HUES48 (cell line): ENCODE results near the gene OR13C5.

Experiments used
- H3K27ac ChIP-seq: one replicate; pipeline ENCODE4 v1.7.0; 2013; ENCODE audit warnings: low read depth, low read length, inconsistent platforms
- H3K27me3 ChIP-seq: 2 replicates; pipeline ENCODE4 v1.6.1; 2013; ENCODE audit warnings: mild to moderate bottlenecking, low read length; ENCODE audit not compliant: control insufficient read depth, insufficient read depth
- H3K36me3 ChIP-seq: 2 replicates; pipeline ENCODE4 v1.6.1; 2013; ENCODE audit warnings: low read length; ENCODE audit not compliant: control insufficient read depth, insufficient read depth
- H3K4me1 ChIP-seq: 2 replicates; pipeline ENCODE4 v1.6.1; 2013; ENCODE audit warnings: mild to moderate bottlenecking, low read length; ENCODE audit not compliant: control insufficient read depth, insufficient read depth
- H3K4me3 ChIP-seq: 2 replicates; pipeline ENCODE4 v1.5.1; 2013; ENCODE audit warnings: mild to moderate bottlenecking, low read depth, low read length
- H3K9ac ChIP-seq: 2 replicates; pipeline ENCODE4 v1.6.1; 2013; ENCODE audit warnings: mild to moderate bottlenecking, low read depth, low read length, moderate library complexity
- H3K9me3 ChIP-seq: 2 replicates; pipeline ENCODE4 v1.6.1; 2013; ENCODE audit warnings: low read length; ENCODE audit not compliant: control insufficient read depth, insufficient read depth

Gene OR13C5

DNA sequence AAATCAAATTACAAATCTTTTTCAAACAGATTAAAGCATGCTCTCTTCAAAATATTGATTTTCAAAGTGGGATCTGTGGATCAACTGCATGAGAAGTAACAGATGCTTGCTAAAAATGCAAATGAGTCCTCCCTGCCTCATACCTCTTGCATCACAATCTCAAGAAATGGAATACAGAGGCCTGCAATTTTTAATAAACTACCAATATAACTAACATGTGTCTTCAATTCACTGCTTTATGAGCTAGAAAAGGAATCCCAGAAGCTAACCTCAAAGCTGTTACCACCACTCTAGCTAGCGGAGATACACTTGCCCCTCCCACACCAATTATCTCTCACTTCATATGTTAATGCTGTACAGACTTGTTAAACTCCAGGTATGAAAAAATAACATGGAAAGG lies 9.6 kb downstream of the OR13C5 start:
- Histone ChIP-seq H3K4me3 (no peak overlapping the region), H3K9ac (no peak overlapping the region), H3K9me3 (no peaks in the 10 kb centered on the region), H3K4me1 (no peaks in the 10 kb centered on the region), H3K27ac (no peak overlapping the region), H3K27me3 (no peaks in the 10 kb centered on the region), H3K36me3 (no peaks in the 10 kb centered on the region)

DNA sequence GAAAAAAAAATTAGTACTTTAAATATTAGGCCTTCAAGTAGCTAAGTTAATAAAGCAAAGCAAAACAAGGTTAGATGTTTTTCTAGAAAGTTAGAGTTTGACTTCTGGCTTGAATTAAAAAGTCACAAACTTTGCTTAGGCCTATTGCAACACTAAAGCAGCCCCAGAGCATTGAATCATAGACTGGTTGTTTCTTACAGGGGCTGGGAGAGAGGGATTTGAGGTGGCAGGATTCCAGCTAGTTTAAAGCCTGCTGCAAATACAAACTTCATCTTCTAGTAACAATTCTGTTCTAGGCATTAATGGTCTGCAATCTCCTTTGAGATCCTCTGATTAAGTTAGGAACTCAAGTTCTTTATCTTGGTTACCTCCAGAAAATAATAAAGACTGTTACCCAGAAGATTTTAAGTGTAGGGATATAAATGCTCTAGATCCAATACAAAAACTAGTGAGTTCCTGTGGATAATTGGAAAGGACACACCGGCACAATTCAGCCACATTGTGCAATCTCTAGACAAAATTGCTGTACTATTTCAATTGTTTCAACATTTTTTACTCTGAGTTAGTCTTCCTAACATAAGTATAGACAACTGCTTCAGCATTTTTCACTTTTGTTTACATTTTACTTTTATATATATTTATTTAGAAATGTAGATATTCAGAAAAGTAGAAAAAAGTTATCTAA lies 12.6 kb downstream of the OR13C5 start:
- Histone ChIP-seq H3K27me3 (no peaks in the 10 kb centered on the region), H3K4me3 (no peak overlapping the region), H3K27ac (no peak overlapping the region), H3K36me3 (no peaks in the 10 kb centered on the region), H3K9me3 (no peaks in the 10 kb centered on the region), H3K9ac (no peak overlapping the region), H3K4me1 (no peaks in the 10 kb centered on the region)

DNA sequence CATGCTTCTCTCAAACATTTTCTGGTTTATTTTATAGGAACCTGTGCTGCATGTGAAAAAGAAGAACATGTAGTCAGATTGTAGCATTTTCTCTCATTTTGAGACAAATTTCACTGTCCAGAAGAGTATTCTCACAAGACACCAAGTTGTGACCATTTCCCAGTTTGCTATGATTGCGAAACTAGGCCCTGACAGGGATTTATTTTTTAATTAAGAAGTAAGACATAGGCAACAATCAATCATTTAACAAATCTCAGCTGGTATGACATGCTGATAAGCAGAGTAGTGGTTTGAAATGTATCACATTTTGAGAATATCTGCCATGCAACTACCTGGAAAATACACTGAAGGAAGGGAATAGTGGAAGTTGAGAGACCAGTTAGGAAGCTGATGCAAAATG lies 18.7 kb downstream of the OR13C5 start:
- Histone ChIP-seq H3K9ac (no peak overlapping the region), H3K27ac (no peak overlapping the region), H3K4me3 (no peak overlapping the region), H3K27me3 (no peaks in the 10 kb centered on the region), H3K4me1 (no peaks in the 10 kb centered on the region), H3K36me3 (no peaks in the 10 kb centered on the region), H3K9me3 (no peaks in the 10 kb centered on the region)

DNA sequence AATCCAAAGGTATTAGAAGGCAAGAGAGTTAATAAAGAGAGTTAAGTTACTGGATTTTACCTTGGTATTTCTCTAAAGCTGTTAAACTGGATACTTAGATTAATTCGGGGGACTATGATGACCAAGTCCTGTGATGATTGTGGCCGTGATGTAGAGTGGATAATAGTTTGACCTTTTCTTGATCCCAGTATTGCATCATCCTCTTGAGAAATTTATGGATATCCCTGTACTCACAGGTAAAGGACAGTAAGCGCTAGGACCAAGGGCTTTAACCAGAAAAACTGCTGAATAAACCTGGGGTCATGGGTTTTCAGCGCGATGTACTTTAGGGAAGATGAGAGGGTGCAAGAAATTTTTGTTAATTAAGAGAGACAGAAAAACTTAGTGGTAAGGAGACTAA lies 21.9 kb downstream of the OR13C5 start:
- no peak overlapping the region for H3K9ac ChIP-seq
- H3K4me3 ChIP-seq = no peak overlapping the region
- H3K4me1 ChIP-seq = no peaks in the 10 kb centered on the region
- no peaks in the 10 kb centered on the region for H3K36me3 ChIP-seq
- H3K27me3 ChIP-seq = no peaks in the 10 kb centered on the region
- peaks cover 3% of the 10 kb centered on the region; the same call in 1 of the 2 replicates for H3K9me3 ChIP-seq
- no peak overlapping the region for H3K27ac ChIP-seq

DNA sequence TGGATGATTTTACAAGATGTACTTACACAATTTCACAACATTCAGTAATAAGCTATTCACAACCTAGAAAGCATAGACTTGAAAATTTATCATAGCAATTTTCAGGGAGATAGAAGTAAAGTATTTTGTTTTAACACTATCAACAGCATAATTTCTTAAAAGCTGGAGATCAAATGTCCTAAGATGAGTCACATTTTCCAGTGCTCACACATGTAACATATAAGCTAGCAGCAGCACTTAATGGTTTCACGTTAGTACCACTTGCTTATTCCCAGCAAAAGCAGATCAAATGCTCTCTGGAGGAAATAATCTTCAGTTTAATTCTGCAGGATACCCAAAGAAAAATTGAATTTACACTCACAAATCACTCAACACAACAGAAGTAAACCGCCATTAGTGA lies 23.8 kb downstream of the OR13C5 start:
- Histone ChIP-seq H3K27ac (no peak overlapping the region), H3K9ac (no peak overlapping the region), H3K4me1 (no peaks in the 10 kb centered on the region), H3K4me3 (no peak overlapping the region), H3K36me3 (no peaks in the 10 kb centered on the region), H3K27me3 (no peaks in the 10 kb centered on the region), H3K9me3 (peaks cover 3% of the 10 kb centered on the region; the same call in 1 of the 2 replicates)

DNA sequence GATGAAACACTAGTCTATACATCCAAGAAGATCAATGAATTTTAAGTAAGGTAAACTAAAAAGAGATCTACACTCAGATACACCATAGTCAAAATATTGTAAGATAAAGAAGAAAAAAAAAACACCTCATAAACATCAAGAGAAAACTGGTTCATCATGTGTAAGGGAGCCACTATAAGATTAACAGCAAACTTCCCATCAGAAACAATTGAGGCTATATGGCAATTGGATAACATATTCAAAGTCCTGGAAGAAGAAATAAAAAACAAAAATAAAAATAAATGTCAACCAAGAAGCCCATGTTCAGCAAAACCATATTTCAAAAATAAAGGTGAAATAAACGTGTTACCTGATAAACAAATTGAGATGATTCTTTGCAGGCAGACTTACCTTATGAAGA lies 26.6 kb downstream of the OR13C5 start:
- H3K4me3 ChIP-seq = no peak overlapping the region
- peaks cover 3% of the 10 kb centered on the region; the same call in 1 of the 2 replicates for H3K9me3 ChIP-seq
- H3K4me1 ChIP-seq = no peaks in the 10 kb centered on the region
- no peaks in the 10 kb centered on the region for H3K27me3 ChIP-seq
- no peaks in the 10 kb centered on the region for H3K36me3 ChIP-seq
- H3K9ac ChIP-seq = no peak overlapping the region
- no peak overlapping the region for H3K27ac ChIP-seq

DNA sequence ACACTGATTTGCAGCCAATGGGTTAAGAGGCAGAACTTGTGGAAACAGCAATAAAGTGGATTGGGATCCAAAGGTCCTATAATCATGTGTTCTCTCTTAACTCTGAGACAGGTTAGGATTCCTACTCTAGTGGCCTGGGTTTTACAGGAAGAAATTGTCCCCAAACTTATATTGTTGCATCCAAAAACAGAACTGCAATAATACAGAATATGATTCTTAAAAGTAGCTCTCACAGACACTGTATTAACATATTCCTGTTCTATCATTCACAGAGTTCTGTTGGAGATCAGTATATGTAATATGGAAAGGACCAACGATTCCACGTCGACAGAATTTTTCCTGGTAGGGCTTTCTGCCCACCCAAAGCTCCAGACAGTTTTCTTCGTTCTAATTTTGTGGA lies 30.3 kb downstream of the OR13C5 start, which contains the start of gene OR13C8:
Gene OR13C8, plus strand, starts transcription at position 301 of the 400 bp plus-strand sequence. Its CDS starts 0 bp downstream, at position 301.
- Histone ChIP-seq H3K27ac (no peak within 1 kb of the TSS), H3K4me3 (no peak within 1 kb of the TSS)

DNA sequence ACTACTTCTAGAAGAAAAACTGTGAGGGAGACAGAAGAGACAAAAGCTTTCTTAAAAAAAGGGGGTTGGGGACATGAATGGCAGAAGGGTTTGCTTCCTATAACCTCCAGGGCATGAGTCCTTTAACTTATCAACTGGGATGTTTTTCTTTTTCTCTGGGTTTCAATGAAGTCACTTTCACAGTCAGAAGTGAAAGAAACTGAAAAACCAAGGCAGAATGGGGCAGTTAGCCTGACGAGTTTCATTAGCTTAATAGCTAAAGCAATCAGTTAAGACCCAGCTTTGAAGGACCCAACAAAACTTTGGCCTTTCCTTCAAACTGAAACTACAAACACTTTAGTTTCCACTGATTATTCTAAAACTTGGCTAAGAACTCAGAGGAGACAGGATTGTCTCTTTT lies 34.9 kb downstream of the OR13C5 start:
- Histone ChIP-seq H3K36me3 (no peaks in the 10 kb centered on the region), H3K4me1 (no peaks in the 10 kb centered on the region), H3K27me3 (no peaks in the 10 kb centered on the region), H3K27ac (no peak overlapping the region), H3K9ac (no peak overlapping the region), H3K9me3 (no peaks in the 10 kb centered on the region), H3K4me3 (no peak overlapping the region)

More for the DNA sequence above, 30.3 kb downstream of the OR13C5 start, which contains the start of gene OR13C8:
- Histone ChIP-seq H3K4me1 (no peaks in the 10 kb centered on the region), H3K36me3 (no peaks in the 10 kb centered on the region), H3K9ac (no peak within 1 kb of the TSS), H3K9me3 (peaks cover 3% of the 10 kb centered on the region; the same call in 1 of the 2 replicates), H3K27me3 (no peaks in the 10 kb centered on the region)

DNA sequence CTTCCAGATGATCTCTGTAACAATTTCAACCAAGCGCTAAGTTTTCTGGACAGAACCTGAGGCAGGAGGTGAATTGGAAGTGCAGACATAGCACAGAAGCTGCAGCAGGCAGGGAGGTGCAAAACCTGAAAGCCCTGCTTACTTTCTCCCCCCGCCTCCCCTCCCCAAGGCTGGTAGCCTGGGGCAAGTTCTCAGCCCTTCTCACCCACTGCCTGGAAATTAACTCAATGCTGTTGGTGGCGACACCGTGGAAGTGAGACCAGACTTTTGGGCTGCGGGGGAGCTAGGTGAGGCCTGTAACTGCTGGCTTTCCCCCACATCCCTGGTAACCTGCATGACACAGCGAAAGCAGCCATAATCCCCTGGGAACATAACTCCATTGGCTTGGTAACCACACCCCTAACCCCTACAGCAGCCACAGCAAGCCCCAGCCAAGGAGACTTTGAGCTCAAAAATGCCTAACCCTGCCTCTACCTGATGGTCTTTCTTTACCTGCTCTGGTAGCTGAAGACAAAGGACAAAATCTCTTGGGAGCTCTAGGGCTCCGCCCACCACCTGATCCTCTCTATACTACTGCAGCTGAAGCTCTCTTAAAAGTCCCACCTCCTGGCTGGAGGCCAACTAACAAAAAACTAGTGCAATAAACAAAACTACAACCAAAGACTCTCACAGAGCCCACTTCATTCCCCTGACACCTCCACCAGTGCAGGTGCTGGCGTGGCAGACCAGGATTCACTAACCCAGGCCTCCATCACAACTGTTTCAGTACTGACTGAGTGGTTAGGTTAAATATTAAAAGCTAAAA lies 42.2 kb downstream of the OR13C5 start:
- H3K9ac ChIP-seq = no peak overlapping the region
- no peaks in the 10 kb centered on the region for H3K4me1 ChIP-seq
- no peaks in the 10 kb centered on the region for H3K9me3 ChIP-seq
- H3K4me3 ChIP-seq = no peak overlapping the region
- no peaks in the 10 kb centered on the region for H3K27me3 ChIP-seq
- H3K27ac ChIP-seq = no peak overlapping the region
- H3K36me3 ChIP-seq = no peaks in the 10 kb centered on the region

DNA sequence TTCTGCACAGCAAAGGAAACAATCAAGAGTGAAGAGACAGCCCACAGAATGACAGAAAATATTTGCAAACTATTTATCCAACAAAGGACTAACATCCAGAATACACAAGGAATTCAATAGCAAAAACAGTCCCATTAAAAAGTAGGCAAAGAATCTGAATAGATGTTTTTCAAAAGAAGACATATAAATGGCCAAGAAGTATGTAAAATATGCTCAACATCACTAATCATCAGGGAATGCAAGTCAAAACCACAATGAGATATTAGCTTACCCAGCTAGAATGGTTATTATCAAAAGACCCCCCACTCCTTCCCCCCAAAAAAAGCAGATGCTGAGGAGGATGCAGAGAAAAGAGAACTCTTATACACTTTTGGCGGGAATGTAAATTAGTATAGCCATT lies 43.7 kb downstream of the OR13C5 start:
- H3K9ac ChIP-seq = no peak overlapping the region
- no peak overlapping the region for H3K27ac ChIP-seq
- no peak overlapping the region for H3K4me3 ChIP-seq
- no peaks in the 10 kb centered on the region for H3K9me3 ChIP-seq
- no peaks in the 10 kb centered on the region for H3K4me1 ChIP-seq
- no peaks in the 10 kb centered on the region for H3K27me3 ChIP-seq
- no peaks in the 10 kb centered on the region for H3K36me3 ChIP-seq

DNA sequence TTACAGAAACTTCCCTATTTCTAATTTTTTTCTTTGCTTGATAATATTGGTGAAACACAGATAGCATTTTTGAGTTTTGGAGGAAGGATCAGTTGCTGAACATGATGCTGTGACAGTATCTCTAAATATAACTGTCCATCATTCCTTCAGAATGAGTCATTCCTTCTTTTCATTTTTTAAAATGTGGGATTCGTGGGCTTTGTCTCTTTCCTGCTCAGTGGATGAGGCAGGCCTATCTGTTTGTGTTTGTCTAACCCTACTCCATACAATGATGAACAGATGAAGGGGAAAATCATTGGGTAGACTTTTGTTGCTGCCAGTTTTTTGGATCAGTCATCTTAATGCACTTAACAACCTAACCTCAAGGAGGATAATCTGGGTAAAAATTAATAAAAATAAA lies 46.0 kb downstream of the OR13C5 start:
- Histone ChIP-seq H3K4me3 (no peak overlapping the region), H3K27me3 (no peaks in the 10 kb centered on the region), H3K4me1 (no peaks in the 10 kb centered on the region), H3K9me3 (no peaks in the 10 kb centered on the region), H3K9ac (no peak overlapping the region), H3K27ac (no peak overlapping the region), H3K36me3 (no peaks in the 10 kb centered on the region)
